GM19438 (cell line): ENCODE measurements around the gene SPEM1.
A peak's percentile ranks its signal among the peaks of the same experiment; 100 is the strongest.

Source experiments
- ATAC-seq: cut with Tn5 transposase; IDR thresholded peaks from one replicate; pipeline ENCODE4 v1.9.1; 2021; ENCODE audit warnings: low read depth; ENCODE audit not compliant: unreplicated experiment

The SPEM1 gene

GRCh38 chr17:7419819-7420610 is at the start of gene SPEM1:
TSS of gene SPEM1 (plus strand) at chr17:7420324. CDS start at chr17:7420385, 61 bp downstream.
- no peak for ATAC-seq

- ATAC-seq, result no peak
Observed at GRCh38 chr17:7370853-7371252, 49.3 kb upstream of the SPEM1 start.

- ATAC-seq, result no peak
Observed at GRCh38 chr17:7374353-7374752, 45.8 kb upstream of the SPEM1 start.

- no peak for ATAC-seq
Observed at GRCh38 chr17:7379134-7379533, 41.0 kb upstream of the SPEM1 start.

GRCh38 chr17:7380321-7380720 is 39.8 kb upstream of the SPEM1 start:
- ATAC-seq, result no peak

- no peak for ATAC-seq
Observed at GRCh38 chr17:7380855-7381683, 39.1 kb upstream of the SPEM1 start, which contains the start of gene TNK1. TSS of gene TNK1 (plus strand) at chr17:7381089. CDS start at chr17:7382927, 1,838 bp downstream.

- no peak for ATAC-seq
Observed at GRCh38 chr17:7382901-7383300, 37.2 kb upstream of the SPEM1 start.

GRCh38 chr17:7383371-7383741 is 36.8 kb upstream of the SPEM1 start:
- ATAC-seq, result no peak

GRCh38 chr17:7383742-7384488 is 36.2 kb upstream of the SPEM1 start:
- no peak for ATAC-seq

GRCh38 chr17:7384489-7385081 is 35.5 kb upstream of the SPEM1 start:
- no peak for ATAC-seq

GRCh38 chr17:7388856-7389255 is 31.3 kb upstream of the SPEM1 start:
- no peak for ATAC-seq

GRCh38 chr17:7389924-7390910 is 29.9 kb upstream of the SPEM1 start:
- no peak for ATAC-seq

GRCh38 chr17:7391307-7391706 is 28.8 kb upstream of the SPEM1 start:
- ATAC-seq, result no peak

GRCh38 chr17:7392696-7393612 is 27.2 kb upstream of the SPEM1 start:
- no peak for ATAC-seq

GRCh38 chr17:7393613-7394451 is 26.3 kb upstream of the SPEM1 start:
- peak; percentile 44 for ATAC-seq

GRCh38 chr17:7394452-7395191 is 25.5 kb upstream of the SPEM1 start, which contains the start of gene PLSCR3:
TSS of gene PLSCR3 (minus strand) at chr17:7394525. CDS start at chr17:7394110, 415 bp downstream.
- peak; percentile 76 for ATAC-seq

GRCh38 chr17:7396147-7396546 is 24.0 kb upstream of the SPEM1 start:
- ATAC-seq, result no peak
